ENCODE results near the gene EHMT1. TPM values are rescaled to one million over a fixed set of nuclear protein-coding genes. Genes with fewer than 3 reads are reported as not detected.
"Not testable (repeated sequence)": the region's sequence is repeated elsewhere in the genome, so short reads cannot be mapped to it uniquely, and the experiment has no call there.

Gene EHMT1
- total RNA-seq, 2 donors from 2014 or later, result 56.2 to 59.6 TPM

DNA sequence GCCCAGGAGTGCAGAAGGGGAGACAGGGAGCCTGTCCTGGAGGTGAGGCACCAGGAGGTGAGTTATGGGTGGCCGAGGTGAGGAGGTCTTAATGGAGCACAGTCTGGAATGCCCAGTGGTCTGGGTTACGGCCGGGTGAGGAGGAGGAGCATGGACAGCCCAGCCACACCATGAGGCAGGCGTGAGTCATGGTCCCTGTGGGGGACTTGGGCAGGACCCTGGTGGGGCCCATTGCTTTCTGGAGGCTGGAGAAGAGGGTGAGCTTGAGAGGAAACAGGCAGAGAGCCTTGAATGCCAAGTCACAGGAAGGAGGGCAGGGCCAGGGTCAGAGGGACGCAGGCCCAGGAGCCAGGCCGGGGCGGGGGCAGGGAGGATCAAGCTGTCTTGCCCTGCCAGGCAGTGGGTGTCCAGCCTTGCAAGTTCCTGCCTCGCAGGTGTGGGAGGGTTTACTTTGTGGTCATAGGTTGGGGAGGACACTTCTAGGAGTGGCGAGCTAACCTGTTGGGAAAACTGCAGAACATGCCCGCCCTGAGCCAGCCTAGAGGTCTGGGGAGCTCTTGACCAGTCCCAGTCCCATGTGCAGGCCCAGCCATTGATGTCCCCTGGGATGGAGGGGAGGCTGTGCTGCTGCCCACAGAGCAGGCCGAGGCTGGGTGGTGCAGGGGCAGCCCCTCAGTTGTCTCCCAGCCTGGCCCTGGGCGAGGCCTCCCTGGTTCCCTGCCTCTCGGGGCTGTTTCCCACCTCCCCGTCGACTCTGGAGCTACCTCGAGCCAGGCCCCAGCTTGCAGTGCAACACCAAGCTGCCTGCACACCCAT is 261.6 kb downstream of the EHMT1 start:
- DNase-seq (ENCODE audit: low spot score), result no peak
- intact Hi-C loops (cut with DNase I), result no loop called here

DNA sequence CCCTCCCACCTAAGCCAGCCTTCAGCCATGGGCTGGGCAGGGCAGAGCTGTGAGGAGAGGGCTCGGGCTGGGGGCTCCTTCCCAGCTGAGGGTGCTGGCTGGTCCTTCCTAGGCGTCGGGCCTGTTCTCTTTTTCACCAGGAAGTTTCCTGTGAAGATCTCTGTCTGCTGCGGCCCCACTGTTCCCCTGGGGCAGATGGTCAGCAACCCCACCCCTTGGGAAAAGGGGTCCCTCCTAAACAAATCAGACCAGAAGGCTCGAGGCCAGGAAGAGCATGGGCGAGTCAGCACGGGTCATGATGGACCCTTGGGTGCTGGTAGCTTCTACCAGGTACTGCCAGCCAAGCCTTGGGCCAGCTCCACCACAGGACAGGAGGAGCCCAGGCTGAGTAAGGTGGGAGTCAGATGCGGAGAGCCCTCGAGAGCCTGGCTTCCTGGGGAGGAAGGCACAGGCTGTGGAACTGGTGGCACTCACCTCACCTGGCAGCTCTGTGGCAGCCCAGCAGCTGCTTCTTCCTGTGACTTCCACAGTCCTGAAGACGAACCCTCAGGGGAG is 262.2 kb downstream of the EHMT1 start:
- intact Hi-C loops (cut with DNase I), result no loop called here
- DNase-seq (ENCODE audit: low spot score), result no peak

DNA sequence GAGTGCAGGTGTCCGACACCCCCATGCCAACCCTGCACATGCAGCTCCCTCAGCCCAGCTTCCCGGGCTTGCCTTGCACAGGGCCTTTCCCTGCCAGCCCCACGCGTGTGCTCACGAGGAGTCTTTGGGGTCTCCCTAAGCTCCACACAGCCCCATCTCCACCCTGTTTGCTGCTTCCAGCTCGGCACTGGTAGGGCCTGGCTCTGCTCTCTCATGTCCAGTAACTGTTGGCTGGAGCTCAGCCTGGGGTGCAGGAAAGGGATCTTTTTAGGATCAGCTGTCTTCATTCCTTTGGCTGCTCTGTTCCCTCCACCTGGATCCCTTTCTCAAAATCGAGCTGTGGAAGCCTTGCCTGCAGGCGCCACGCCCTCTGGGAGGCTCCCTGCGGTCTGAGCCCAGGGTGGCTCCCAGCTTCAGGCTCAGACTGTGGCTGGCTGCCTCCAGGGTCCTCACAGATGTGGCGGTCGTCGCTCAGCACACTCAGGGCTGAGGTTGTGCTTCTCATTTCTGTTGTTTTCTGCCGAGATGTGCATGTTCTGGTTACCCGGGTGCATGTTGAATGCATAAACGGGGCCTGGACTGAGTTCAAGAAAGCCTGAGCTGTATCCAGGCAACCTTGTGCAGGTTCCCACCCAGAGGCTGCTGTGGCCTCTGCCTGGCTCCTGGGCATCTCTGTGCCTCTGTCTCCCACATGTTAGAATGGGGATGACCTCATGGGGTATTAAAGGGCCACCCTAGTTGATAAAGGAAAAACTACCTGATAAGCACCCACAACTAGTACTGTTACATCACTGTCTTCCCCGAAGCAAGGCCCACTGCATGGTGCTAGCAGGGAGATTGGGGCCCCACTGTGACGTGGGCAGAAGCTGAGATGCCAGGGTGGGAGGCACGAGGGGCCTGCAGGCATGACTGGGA is 263.0 kb downstream of the EHMT1 start:
- intact Hi-C loops (cut with DNase I), result no loop called here
- no peak for DNase-seq (ENCODE audit: low spot score)

DNA sequence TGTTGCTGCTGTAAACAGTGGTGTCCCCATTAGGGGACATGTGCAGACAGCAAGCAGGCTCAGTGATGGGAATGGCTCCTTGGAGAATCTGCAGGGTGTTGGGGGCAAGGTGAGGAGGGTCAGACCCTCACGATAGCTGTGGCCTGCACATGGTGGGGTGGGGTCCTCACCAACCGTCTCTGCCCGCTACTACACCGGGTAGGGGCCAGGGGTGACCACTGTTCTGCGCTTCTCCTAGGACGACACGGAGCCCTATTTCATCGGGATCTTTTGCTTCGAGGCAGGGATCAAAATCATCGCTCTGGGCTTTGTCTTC is 263.7 kb downstream of the EHMT1 start:
- intact Hi-C loops (cut with DNase I), result no loop called here
- no peak for DNase-seq (ENCODE audit: low spot score)

DNA sequence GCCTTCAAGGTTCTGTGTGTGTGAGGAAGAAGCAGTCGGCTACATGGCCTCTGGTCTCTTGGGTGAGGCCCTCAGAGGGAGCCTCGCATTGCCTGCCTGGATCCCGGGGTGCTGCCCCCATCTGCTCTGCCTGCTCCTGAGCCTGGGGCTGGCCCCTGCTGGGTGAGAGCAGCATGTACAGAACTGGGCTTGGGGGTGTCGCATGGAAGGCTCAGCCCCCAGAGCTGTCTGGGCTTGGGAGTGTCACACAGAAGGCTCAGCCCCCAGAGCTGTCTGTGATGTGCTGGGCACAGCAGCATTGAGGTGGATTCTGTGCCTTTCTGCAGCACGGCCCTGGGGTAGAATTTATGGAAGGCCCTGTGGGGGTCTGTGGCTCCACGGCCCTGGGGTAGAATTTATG is 265.2 kb downstream of the EHMT1 start:
- not testable (repeated sequence) for DNase-seq (ENCODE audit: low spot score)

DNA sequence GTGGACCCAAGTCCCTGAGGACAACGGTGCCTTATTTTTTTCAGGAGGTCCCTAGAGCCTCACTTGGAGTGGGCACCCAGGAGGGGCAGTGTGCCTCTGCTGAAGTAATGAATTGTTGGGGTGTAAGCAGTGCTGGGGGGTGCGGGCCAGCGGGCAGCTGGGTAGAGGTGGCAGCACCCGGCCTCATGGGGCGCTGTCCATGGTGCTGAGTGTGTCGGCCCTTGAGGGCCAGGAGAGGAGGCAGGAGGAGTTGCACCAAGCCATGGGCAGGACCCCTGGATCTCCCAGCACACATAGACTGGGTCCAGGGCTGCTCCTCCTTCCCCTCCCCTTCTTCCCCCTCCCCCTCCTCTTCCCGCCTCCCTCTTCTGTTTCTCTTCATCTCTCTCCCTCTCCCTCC is 265.7 kb downstream of the EHMT1 start:
- DNase-seq (ENCODE audit: low spot score); intact Hi-C loops (cut with DNase I): not testable (repeated sequence)

More for the DNA sequence above, 265.2 kb downstream of the EHMT1 start:
- intact Hi-C loops (cut with DNase I), result not testable (repeated sequence)

DNA sequence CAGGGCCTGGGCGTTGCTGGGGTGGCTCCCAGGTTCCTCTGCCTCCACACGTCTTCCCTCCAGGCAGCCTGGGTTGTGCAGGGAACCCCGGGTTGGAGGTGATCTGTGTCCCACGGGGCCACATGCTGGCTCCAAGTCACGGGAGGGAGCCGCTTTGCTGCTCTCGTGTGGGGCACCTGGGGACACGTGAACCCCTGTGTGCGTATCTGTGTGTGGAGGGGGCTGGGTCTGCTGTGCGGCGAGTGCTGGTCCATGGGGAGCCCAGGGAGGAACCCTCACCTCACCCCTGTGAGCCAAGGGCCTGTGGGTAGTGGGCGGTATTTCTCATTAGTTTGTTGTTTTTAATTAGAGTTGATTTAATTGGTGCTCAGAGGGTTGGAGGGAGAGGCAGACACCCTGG is 266.3 kb downstream of the EHMT1 start:
- DNase-seq (ENCODE audit: low spot score); intact Hi-C loops (cut with DNase I): not testable (repeated sequence)

Small RNA genes within 50 kb of the gene (microRNA-seq; reads per million reads assigned to microRNA genes)
- 0 reads per million in 2 donors for gene MIR602 (ENCODE audit: borderline microRNAs expressed in 2 of 2)

Other genes starting within 250 kb of the EHMT1 start
- gene EXD3, start 195.8 kb upstream of the EHMT1 start, total RNA-seq, result 10 to 100 TPM; 13.9 to 14.6 TPM
- gene NOXA1, start 195.6 kb upstream of the EHMT1 start, total RNA-seq, result 1 to 10 TPM; 2.0 to 2.7 TPM
- gene ENTPD8, start 177.6 kb upstream of the EHMT1 start, total RNA-seq, result not detected
- gene NSMF, start 159.7 kb upstream of the EHMT1 start, total RNA-seq, result 10 to 100 TPM; 47.6 to 55.5 TPM
- 1 to 10 TPM; 3.2 to 4.6 TPM for gene PNPLA7, start 68.6 kb upstream of the EHMT1 start, total RNA-seq
- 10 to 100 TPM; 24.4 to 27.3 TPM for gene MRPL41, start 67.1 kb upstream of the EHMT1 start, total RNA-seq
- gene DPH7, start 40.1 kb upstream of the EHMT1 start, total RNA-seq, result 10 to 100 TPM; 15.9 to 17.7 TPM
- 10 to 100 TPM in 1 of 2 donors, 1 to 10 TPM in 1; 9.1 to 11.0 TPM for gene ZMYND19, start 28.5 kb upstream of the EHMT1 start, total RNA-seq
- gene ARRDC1, start 13.3 kb upstream of the EHMT1 start, total RNA-seq, result 10 to 100 TPM; 14.9 to 18.0 TPM